HG03025 (cell line): ENCODE measurements around the gene RYR2.

Source experiments
- ATAC-seq: cut with Tn5 transposase; IDR thresholded peaks from one replicate; pipeline ENCODE4 v1.9.1; 2021; ENCODE audit warnings: mild to moderate bottlenecking, moderate library complexity; ENCODE audit not compliant: unreplicated experiment, low FRiP score

Gene RYR2

GRCh38 chr1:237868817-237869600 is 827.0 kb downstream of the RYR2 start:
- ATAC-seq: no peak

GRCh38 chr1:237873487-237874211 is 831.7 kb downstream of the RYR2 start:
- ATAC-seq: no peak

GRCh38 chr1:237875291-237875690 is 833.3 kb downstream of the RYR2 start:
- ATAC-seq: no peak

- no peak for ATAC-seq
Measured at GRCh38 chr1:237877631-237878030, 835.6 kb downstream of the RYR2 start.

- no peak for ATAC-seq
Measured at GRCh38 chr1:237878406-237878805, 836.4 kb downstream of the RYR2 start.

GRCh38 chr1:237879195-237879594 is 837.2 kb downstream of the RYR2 start:
- no peak for ATAC-seq
